Putamen (tissue), 1 donor: Measurements from ENCODE around the gene KCNT2.
A peak's percentile ranks its signal among the peaks of the same experiment; 100 is the strongest.
"Not testable (repeated sequence)": the region's sequence is repeated elsewhere in the genome, so short reads cannot be mapped to it uniquely, and the experiment has no call there.

ENCODE experiments used
- DNase-seq: peaks from one replicate; pipeline ENCODE4 v3.0.0-alpha.2; 2016; ENCODE audit warnings: low spot score

The KCNT2 gene

DNA sequence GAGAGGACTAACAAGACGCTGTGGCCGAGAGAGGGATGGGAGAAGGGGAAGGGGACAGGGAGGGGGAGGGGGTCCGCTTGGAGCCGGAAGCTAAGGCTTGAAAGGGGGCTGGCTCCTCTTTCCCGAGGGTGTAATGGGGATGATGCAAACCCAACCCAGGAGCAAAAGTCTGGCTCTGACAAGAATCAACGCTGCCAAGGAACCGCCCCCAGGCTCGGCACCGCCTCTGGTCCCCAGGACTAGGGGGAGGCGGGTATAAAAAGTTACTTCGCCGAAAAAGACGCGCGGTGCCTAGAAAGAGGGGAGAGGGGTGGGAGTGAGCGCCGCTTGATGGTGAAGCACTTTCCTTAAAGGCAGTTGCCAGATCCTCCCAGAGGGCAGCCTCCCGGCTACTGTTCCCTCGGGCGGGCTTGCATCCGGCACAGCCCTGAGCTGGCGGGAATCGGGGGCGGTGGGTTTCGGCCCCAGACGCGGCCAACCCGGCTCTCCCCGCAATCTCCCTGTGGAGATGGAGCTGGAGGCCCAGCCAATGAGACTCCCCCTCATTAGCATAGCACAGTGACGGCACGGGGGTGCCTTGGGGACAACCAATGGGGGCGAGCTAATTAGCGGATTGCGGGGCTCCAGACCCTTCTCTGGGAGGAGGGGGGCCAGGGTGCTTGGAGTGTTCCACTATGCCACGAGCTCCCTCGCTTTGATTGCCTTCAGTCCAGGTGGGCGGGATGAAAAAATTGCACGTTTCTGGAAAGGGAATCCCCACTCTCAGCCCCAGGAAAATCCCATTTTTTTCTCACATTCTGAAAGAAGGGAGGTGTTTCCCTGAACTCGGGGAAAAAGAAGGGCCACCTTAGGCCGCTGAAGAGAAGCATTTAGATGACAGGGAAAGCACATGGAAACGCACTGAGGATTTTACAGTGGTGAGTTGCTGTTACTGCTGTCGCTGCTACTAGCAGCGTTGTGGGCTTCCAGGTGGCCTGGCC, at the start of gene KCNT2:
Gene KCNT2 (minus strand): TSS at position 51 of the 980 bp plus-strand sequence. CDS start 131 bp downstream, outside the sequence.
- DNase-seq = no peak

DNA sequence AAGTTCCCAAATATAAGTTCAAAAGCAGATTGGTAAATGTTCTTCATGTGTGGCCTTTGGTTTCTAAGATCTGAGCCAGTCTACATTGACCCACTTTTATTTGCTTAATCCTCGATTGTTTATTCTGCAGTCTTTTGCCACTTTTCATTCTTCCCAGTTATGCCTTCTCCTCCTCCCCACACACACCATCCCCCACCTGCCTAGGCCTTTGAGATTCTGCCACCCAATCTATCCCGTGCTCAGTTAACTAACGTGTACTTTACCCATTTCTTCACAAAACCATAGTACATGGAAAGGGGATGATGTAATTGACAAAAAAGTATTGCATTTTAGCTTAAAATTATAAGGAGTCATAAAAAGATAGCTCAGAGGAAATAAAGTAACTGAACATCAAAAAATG, 47.3 kb upstream of the KCNT2 start:
- no peak for DNase-seq

DNA sequence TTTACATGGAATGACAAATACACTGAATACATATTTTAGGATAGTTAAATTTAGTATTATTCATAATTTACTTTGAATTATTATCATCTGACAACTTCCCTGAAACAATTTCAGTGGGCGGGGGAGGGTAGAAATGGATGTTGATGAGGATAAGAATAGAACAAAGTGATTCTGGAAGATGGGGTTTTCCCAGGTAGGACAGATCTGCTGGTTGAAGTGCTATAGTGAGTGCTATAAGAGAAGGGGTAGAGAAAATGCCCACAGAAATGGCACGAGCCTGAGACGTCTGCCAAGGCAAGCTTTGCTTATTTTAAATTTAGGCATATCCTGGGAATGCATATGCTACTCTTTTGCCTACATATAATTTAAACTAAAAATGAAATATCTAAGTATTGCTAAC, 46.8 kb upstream of the KCNT2 start:
- peak; percentile 55 for DNase-seq

DNA sequence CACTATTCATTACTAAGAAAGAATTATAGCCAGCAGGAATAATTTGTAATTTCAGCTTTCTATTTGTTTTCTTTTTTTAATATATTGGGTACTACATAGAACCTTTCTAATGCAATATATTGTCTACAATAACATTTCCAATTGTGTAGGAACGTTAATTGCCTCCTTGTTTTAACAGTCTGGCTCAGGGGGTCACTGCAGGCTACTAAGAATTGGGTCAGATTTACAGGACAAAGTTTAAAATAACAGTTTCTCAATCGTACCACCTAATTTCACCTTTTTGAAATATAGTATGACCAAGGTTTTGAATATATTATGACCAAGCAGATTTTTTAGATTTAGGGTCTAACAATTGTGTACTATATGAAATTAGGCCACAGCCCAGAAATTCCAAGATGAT, 46.0 kb upstream of the KCNT2 start:
- no peak for DNase-seq

DNA sequence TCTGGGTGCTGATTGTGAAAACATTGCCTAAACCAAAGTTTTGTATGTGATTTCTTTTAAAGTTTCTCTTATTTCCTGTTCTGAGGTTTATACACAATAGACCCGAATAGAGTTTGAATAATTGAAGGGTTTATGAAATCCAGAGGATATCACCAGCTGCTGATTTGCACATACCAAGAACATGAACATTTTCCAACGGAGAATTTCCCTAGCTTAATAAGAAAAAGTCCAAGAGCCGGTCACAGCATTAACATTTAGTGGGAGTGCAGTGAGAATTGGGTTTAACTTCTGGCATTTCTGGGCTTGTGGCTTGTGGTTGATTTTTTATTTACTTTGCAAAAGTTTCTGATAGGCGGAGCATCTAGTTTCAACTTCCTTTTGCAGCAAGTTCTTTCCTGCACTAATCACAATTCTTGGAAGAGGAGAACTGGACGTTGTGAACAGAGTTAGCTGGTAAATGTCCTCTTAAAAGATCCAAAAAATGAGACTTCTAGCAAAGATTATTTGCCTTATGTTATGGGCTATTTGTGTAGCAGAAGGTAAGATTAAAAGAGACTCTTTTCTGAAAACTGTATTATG, 43.5 kb upstream of the KCNT2 start, which contains the start of gene CFH:
Gene CFH (plus strand): TSS at position 407 of the 579 bp plus-strand sequence. CDS start 75 bp downstream, at position 482.
- DNase-seq = no peak

DNA sequence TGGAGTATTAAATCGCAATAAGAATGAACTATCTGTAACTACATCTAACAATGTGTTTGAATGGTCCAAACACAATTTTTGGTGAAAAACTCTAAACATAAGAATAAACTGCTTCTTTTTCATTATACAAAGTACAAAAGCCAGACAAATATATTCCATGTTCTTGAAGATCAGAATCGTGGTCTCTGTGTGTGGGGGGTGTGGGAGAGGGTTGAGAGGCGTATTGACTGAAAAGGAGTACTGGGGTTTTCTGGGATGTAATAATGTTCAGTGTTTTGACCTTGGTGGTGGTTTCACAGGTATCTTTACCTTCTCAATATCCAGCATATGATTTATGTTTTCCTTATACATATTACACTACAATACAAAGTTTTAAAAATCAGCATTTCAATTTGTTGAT, 42.8 kb upstream of the KCNT2 start:
- no peak for DNase-seq

DNA sequence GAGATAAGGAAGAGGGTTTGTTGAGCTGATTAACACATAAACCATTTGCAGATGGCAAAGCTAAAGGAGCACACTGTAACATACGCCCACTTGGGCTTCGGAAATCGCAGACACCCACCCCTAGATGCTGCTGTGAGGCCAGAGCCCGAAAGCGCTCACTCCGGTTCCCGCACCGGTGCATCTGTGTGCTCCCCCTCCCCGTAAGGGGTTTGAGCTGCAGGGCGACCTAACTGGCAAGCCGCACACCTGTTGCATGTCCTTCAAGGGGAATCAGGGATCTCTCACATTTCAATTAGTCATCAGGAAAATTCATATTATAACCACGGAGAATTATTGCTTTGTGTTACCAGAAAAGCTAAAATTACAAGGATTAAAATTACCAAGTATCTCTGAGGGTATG, 42.2 kb upstream of the KCNT2 start:
- DNase-seq = no peak

DNA sequence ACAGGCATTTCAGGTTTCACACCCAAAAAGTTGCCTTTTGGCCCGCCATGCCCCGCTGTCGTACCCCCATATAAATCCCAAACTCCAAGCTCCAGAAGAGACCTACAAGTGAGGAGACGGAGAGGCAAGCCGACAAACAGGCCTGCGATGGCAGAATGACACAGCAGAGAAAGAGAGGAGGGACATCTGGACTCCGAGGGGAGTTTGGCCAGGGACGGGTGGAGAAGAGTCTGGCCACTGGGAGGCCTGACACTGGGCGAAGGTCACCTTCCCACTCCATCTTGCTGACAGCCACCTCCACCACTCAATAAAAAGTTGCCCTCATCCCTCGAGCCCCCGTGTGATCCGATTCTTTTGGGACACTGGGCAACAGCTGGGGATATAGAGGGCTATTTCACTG, 41.8 kb upstream of the KCNT2 start:
- DNase-seq = no peak

DNA sequence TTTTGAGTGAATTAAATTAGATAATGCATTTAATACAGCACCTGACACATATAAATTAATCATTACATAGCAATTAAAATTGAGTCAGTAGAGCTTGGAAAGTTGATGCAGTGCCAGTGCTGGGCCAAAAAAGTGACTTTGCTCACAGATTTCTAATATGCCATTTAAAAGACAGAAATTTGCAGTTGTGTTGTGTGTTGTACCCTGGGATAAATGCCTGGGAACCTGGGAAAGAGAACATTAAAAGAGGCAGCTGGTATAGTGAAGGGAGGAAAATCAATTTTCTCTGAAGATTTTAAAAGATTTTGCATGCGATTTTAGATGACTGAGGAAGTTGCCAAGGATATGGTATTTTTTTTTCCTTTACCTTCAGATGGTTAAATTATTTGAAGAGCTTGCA, 32.7 kb upstream of the KCNT2 start:
- no peak for DNase-seq

DNA sequence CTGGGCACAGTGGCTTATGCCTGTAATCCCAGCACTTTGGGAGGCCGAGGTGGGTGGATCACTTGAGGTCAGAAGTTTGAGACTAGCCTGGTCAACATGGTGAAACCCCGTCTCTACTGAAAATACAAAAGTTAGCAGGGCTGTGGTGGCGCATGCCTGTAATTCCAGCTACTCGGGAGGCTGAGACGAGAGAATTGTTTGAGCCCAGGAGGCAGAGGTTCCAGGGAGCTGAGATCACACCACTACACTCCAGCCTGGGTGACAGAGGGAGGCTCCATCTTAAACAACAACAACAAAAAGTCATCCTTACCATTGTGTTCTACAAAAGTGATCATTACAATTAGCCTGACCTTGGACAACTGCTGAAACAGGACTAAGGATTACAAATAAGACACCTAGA, 31.1 kb upstream of the KCNT2 start:
- not testable (repeated sequence) for DNase-seq

DNA sequence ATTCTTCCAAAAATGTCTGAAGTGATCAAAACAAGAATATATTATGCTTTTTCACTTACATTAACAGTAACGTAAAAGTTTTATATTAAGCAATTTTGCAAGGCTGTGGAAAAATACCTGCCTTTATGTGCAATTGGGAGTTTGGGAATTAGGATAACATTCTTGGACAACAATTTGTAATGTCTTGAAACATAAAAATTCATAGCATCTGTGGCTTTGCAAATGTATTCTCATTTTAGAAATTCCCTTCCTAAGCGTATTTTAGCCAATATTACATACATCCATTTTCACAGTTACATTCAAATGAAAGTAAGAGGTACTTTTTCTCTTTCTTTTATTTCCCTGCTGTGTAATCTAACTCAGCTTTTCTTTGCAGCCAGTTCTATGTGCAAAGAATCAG, 30.2 kb upstream of the KCNT2 start:
- no peak for DNase-seq

DNA sequence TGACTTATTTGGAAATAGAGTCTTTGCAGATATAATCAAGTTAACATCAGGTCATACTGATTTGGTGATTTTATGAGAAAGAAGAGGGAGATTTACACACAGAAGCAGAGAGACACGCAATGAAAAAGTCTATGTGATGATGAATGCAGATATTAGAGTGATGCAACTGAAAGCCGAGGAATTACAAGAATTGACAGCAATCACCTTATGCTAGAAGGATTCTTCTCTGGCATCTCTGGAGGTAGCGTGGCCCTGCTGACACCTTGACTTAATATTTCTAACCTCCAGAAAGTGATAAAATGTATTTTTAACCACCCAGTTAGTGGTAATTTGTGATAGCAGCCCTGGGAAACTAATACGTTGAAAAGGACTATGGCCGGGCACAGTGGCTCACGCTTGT, 29.4 kb upstream of the KCNT2 start:
- DNase-seq = no peak

DNA sequence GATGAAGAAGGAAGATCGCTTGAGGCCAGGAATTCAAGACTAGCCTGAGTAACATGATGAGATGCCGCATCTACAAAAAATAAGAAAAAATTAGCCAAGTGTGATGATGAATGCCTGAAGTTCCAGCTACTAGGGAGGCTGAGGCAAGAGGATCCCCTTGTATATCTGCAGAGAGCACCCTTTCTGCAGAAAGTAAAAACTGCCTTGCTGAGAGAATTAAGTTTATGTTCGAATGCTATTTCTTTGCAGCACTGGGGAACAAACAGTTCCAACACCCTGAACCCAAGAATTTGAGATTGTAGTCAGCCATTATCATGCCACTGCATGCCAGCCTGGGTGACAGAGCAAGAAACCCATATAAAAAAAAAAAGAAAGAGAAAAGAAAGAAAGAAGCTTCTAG, 20.6 kb upstream of the KCNT2 start:
- DNase-seq = no peak

DNA sequence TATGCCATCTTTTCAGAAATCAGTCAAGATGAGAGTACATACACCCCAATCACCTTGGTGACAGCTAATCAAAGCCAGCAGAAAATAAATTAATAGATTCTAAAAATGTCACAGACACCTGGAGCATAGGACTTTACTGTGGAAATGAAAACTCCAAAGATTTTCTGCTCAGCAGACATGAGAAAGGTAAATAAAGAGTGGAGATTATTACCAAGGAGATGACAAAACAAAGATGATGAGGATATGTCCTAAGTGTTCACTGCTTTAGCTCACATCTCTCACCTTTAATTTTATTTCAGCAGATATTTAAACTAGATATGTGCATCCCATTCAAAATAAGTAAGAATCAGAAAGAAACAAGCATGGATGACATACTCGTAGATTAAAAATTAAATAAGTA, 14.8 kb upstream of the KCNT2 start:
- no peak for DNase-seq

DNA sequence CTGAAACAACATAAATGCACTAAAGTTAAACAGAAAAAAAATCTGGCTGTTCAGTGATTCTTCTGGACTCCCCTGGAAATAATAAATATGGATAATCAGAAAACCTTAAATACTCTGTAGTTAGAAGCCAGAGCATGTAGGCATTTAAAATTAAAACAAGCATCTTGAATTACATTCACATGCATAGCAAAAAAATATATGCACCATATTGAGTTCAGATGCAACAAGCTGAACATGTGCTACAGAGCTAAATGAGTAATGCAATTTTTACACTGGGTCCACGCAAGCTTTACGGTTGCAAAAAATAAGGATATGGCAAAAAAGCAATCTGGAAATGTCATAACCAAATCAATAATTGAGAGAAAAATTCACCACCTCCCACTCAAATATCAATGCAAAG, 11.5 kb upstream of the KCNT2 start:
- no peak for DNase-seq

DNA sequence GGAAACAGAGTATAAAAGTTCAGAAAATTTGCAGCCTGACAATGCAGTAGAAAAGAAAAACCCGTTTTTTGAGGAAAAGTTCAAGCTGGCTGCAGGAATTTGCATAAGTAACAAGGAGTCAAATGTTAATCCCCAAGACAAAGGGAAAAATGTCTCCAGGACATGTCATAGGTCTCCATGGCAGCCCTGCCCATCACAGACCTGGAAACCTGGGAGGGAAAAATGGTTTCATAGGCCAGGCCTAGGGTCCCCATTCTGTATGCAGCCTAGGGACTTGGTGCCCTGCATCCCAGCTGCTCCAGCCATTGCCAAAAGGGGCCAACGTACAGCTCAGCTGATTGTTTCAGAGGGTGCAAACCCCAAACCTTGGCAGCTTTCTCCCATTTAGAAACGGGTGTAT, 3.6 kb upstream of the KCNT2 start:
- no peak for DNase-seq

DNA sequence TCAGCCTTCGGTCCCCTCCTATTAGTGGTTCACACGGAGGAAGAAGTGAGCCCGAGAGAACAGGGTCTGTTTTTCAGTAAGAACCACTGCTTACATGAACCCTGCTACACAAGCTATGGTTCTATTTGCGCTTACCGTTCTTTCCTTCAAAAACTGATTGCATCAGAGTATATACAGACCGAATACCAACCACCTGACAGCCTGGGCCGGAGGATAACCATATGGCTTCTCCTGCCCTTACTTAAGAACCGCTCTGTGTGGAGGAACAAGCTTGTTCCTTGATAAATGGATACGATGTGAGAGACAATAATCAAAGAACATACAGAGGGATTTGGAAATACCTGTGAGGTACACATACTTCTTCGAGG, 1.1 kb upstream of the KCNT2 start:
- DNase-seq = no peak

DNA sequence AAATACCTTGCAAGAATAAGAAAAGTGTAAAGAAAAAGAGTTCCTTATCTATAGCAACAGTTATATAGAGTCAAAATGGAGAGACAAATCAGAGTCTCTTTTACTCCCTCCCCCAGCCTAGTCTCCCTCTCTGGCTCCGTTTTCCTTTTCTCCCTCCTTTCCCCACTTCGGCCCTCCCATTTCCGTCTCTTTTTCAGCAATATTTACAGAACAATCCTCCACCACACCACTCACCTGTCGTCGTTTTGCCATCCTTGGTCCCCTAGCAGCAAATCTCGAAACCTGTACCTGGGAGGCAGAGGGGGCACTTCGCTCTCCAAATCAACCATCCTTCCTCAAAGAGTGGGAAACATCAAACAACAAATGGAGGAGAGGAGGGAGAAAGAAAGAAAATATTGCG, 259 bp downstream of the KCNT2 start:
- DNase-seq = no peak

DNA sequence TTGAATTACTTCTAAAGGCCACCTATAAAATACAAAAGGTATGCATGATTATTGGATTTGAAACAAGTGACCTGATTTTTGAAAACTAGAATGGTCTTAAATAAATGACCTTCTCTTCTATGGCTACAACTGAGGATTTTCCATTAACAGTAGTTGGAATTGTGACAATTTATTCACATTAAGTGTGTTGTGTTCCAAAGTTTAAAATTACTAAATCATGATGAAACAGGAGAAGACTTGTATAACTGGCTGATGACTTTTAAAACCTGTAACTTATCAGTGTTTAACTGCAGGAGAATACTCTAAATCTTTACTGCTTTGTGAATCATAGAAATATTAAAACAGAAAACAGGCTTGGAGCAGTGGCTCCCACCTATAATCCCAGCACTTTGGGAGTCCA, 4.6 kb downstream of the KCNT2 start:
- no peak for DNase-seq

DNA sequence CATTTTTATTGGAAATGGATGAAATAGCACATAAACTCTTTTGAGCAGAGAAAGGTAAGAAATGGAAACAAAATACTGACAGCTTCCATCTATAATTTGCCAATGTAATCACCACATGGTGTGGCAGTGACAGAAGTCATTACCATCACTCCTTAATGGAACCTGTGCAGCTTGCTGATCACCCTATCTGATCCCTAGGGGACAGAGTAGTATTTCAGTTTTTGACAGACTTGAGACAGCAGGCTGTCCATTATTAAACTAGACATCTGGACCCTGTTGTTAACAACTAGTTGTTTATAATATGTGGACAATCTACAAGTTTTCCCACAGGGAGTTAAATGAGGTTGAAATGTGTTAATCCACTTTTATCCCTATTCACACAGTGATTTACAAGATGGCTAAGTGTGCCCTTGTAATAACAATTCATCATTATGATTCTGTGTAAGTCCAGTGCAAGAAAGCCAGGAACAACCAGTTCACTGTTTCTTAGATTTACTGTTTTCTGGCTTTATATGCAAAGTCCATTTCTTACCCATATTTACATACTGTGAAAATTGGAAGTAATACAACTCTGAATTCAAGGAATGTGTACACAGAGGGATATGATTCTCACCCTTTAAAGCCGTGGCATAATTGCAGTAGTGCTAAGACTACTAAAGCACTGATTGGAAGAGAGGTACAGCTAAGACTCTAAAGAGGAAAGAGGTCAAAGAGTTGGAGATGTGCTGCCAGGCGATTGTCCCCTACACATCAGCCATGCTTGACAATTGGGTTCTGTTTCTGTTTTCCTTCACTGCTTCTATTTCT, 9.1 kb downstream of the KCNT2 start:
- no peak for DNase-seq

DNA sequence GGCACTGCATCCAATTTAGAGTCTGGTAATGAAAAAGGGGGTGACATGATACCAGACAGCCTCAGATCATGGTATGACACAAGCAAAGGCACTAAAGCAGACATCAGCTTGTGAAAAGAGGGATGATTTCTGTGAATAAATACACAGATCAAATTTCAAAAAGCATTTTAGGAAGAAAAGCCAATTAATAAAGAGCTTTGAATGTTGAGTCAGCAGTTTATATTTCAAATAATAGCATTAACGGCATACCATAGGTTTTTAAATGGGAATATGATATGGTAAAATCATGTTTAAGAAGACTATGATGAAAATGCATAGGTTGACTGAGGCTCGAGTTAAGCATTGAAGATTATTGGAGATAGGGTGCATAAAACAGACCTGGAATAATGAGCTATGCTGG, 13.5 kb downstream of the KCNT2 start:
- DNase-seq = no peak

DNA sequence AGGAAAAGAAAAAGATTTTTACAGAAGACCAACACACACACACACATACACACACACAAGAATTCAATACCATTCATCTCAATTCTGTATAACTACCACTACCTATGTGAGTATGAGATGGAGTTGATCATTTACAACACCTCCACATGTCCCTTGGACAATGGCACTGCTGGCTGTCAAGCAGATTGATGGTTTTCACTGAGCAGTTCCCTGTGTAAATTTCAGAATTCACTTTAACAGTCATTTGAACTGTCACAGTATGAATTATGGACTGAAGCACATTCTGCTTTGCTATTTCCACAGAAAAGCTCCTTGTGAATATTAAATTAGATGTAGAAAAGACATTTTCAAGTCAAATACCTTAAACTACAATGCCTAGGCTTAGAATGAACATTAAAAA, 14.3 kb downstream of the KCNT2 start:
- no peak for DNase-seq

DNA sequence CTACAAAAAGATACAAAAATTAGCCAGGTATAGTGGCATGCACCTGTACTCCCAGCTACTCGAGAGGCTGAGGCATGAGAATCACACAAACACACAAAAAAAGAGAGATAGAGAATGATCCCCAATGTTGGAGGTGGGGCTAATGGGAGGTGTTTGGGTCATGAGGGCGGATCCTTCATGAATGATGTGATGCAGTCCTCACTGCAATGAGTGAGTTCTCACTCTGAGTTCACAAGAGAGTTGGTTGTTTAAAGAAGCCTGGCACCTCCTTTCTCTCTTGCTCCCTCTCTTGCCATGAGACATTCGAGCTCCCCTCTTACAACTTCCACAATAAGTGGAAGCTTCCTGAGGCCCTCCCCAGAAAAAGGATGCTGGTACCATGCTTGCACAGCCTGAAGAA, 17.3 kb downstream of the KCNT2 start:
- DNase-seq = no peak
